ENCODE data around the gene SH3RF1.

- TF ChIP-seq ZNF562 (CRISPR knock-in tag; IDR thresholded peaks at IDR 0.05; ENCODE audit: borderline replicate concordance) (no peak), DPF2 (CRISPR knock-in tag; IDR thresholded peaks at IDR 0.05; ENCODE audit: borderline replicate concordance, low read depth) (no peak), ZNF441 (CRISPR knock-in tag; IDR thresholded peaks at IDR 0.05; ENCODE audit: borderline replicate concordance) (no peak), POLR2A (IDR thresholded peaks at IDR 0.05; ENCODE audit: insufficient read depth in 1 of 2, low read depth in 2 of 2, low read length in 2 of 2) (no peak), ZNF547 (CRISPR knock-in tag; IDR thresholded peaks at IDR 0.05) (no peak), NBN (conservative IDR thresholded peaks at IDR 0.05) (no peak), RBM22 (optimal IDR thresholded peaks at IDR 0.05; ENCODE audit: low read length) (no peak), HDAC2 (CRISPR knock-in tag; IDR thresholded peaks at IDR 0.05) (no peak), SIN3A (IDR thresholded peaks at IDR 0.05; ENCODE audit: borderline replicate concordance, low read depth, low read length) (no peak)
- TF ChIP-seq, protein P1, sequence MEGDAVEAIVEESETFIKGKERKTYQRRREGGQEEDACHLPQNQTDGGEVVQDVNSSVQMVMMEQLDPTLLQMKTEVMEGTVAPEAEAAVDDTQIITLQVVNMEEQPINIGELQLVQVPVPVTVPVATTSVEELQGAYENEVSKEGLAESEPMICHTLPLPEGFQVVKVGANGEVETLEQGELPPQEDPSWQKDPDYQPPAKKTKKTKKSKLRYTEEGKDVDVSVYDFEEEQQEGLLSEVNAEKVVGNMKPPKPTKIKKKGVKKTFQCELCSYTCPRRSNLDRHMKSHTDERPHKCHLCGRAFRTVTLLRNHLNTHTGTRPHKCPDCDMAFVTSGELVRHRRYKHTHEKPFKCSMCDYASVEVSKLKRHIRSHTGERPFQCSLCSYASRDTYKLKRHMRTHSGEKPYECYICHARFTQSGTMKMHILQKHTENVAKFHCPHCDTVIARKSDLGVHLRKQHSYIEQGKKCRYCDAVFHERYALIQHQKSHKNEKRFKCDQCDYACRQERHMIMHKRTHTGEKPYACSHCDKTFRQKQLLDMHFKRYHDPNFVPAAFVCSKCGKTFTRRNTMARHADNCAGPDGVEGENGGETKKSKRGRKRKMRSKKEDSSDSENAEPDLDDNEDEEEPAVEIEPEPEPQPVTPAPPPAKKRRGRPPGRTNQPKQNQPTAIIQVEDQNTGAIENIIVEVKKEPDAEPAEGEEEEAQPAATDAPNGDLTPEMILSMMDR (CRISPR knock-in tag; IDR thresholded peaks at IDR 0.05) = no peak
- TF ChIP-seq, protein P2, sequence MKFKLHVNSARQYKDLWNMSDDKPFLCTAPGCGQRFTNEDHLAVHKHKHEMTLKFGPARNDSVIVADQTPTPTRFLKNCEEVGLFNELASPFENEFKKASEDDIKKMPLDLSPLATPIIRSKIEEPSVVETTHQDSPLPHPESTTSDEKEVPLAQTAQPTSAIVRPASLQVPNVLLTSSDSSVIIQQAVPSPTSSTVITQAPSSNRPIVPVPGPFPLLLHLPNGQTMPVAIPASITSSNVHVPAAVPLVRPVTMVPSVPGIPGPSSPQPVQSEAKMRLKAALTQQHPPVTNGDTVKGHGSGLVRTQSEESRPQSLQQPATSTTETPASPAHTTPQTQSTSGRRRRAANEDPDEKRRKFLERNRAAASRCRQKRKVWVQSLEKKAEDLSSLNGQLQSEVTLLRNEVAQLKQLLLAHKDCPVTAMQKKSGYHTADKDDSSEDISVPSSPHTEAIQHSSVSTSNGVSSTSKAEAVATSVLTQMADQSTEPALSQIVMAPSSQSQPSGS (CRISPR knock-in tag; IDR thresholded peaks at IDR 0.05) = no peak
- TF ChIP-seq, protein P3, sequence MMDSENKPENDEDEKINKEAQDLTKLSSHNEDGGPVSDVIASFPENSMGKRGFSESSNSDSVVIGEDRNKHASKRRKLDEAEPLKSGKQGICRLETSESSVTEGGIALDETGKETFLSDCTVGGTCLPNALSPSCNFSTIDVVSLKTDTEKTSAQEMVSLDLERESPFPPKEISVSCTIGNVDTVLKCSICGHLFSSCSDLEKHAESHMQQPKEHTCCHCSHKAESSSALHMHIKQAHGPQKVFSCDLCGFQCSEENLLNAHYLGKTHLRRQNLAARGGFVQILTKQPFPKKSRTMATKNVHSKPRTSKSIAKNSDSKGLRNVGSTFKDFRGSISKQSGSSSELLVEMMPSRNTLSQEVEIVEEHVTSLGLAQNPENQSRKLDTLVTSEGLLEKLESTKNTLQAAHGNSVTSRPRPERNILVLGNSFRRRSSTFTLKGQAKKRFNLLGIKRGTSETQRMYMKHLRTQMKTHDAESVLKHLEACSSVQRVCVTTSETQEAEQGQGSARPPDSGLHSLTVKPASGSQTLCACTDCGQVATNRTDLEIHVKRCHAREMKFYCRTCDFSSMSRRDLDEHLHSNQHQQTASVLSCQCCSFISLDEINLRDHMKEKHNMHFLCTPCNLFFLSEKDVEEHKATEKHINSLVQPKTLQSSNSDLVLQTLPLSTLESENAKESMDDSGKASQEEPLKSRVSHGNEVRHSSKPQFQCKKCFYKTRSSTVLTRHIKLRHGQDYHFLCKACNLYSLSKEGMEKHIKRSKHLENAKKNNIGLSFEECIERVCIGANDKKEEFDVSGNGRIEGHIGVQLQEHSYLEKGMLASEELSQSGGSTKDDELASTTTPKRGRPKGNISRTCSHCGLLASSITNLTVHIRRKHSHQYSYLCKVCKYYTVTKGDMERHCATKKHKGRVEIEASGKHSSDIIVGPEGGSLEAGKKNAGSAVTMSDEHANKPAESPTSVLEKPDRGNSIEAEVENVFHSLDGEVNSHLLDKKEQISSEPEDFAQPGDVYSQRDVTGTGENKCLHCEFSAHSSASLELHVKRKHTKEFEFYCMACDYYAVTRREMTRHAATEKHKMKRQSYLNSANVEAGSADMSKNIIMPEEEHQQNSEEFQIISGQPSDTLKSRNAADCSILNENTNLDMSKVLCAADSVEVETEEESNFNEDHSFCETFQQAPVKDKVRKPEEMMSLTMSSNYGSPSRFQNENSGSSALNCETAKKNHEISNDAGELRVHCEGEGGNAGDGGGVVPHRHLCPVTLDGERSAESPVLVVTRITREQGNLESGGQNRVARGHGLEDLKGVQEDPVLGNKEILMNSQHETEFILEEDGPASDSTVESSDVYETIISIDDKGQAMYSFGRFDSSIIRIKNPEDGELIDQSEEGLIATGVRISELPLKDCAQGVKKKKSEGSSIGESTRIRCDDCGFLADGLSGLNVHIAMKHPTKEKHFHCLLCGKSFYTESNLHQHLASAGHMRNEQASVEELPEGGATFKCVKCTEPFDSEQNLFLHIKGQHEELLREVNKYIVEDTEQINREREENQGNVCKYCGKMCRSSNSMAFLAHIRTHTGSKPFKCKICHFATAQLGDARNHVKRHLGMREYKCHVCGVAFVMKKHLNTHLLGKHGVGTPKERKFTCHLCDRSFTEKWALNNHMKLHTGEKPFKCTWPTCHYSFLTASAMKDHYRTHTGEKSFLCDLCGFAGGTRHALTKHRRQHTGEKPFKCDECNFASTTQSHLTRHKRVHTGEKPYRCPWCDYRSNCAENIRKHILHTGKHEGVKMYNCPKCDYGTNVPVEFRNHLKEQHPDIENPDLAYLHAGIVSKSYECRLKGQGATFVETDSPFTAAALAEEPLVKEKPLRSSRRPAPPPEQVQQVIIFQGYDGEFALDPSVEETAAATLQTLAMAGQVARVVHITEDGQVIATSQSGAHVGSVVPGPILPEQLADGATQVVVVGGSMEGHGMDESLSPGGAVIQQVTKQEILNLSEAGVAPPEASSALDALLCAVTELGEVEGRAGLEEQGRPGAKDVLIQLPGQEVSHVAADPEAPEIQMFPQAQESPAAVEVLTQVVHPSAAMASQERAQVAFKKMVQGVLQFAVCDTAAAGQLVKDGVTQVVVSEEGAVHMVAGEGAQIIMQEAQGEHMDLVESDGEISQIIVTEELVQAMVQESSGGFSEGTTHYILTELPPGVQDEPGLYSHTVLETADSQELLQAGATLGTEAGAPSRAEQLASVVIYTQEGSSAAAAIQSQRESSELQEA (CRISPR knock-in tag; IDR thresholded peaks at IDR 0.05; ENCODE audit: not compliant biosample characterization) = no peak
Measured at GRCh38 chr4:169221662-169222061, 49.1 kb downstream of the SH3RF1 start.

Measured in HepG2 (cell line).